ENCODE data around the gene FAM32A. TPM values are rescaled to one million over a fixed set of nuclear protein-coding genes. Genes with fewer than 3 reads are reported as not detected.

Gene FAM32A
- 51.4 TPM for polyA plus RNA-seq (2012; ENCODE audit: low read depth, missing spikeins)

GRCh38 chr19:16185123-16185767, at the start of gene FAM32A:
TSS of gene FAM32A (plus strand) at chr19:16185410. CDS start at chr19:16185443, 33 bp downstream.
- TF ChIP-seq SPI1 (IDR thresholded peaks at IDR 0.05; ENCODE audit: low read depth, low read length) (peak; percentile 70), POLR2AphosphoS5 (IDR thresholded peaks at IDR 0.05; ENCODE audit: low read depth, low read length) (peak; percentile 91), POLR2A (IDR thresholded peaks at IDR 0.05; ENCODE audit: low read depth, low read length) (peak; percentile 89), PAX5 (IDR thresholded peaks at IDR 0.05; ENCODE audit: insufficient read depth, low read length, severe bottlenecking) (no peak), TAF1 (IDR thresholded peaks at IDR 0.05; ENCODE audit: low read depth, low read length) (peak; percentile 89), POU2F2 (IDR thresholded peaks at IDR 0.05; ENCODE audit: low read depth, low read length) (peak; percentile 54; the same call in 1 of the 2 replicates)
- FAIRE-seq, result peak; percentile 98
- peak; percentile 97 for DNase-seq (ENCODE audit: insufficient read length, low spot score)

- no peak for FAIRE-seq
- TF ChIP-seq TAF1 (IDR thresholded peaks at IDR 0.05; ENCODE audit: low read depth, low read length) (no peak), POLR2AphosphoS5 (IDR thresholded peaks at IDR 0.05; ENCODE audit: low read depth, low read length) (peak; percentile 13; the same call in 1 of the 2 replicates), POU2F2 (IDR thresholded peaks at IDR 0.05; ENCODE audit: low read depth, low read length) (no peak), PAX5 (IDR thresholded peaks at IDR 0.05; ENCODE audit: insufficient read depth, low read length, severe bottlenecking) (no peak)
- DNase-seq (ENCODE audit: insufficient read length, low spot score), result no peak
These were observed 49.6 kb upstream of the FAM32A start for GRCh38 chr19:16135430-16136127.

- FAIRE-seq, result no peak
- DNase-seq (ENCODE audit: insufficient read length, low spot score), result no peak
- peak; percentile 51; the same call in 1 of the 2 replicates for TF ChIP-seq POLR2AphosphoS5 (IDR thresholded peaks at IDR 0.05; ENCODE audit: low read depth, low read length)
- TF ChIP-seq POU2F2 (IDR thresholded peaks at IDR 0.05; ENCODE audit: low read depth, low read length), result no peak
- no peak for TF ChIP-seq POLR2A (IDR thresholded peaks at IDR 0.05; ENCODE audit: low read depth, low read length)
- no peak for TF ChIP-seq TAF1 (IDR thresholded peaks at IDR 0.05; ENCODE audit: low read depth, low read length)
These were observed 48.8 kb upstream of the FAM32A start for GRCh38 chr19:16136185-16136999.

- peak; percentile 85 for FAIRE-seq
- TF ChIP-seq POU2F2 (IDR thresholded peaks at IDR 0.05; ENCODE audit: low read depth, low read length), result peak; percentile 38
- TF ChIP-seq PAX5 (IDR thresholded peaks at IDR 0.05; ENCODE audit: insufficient read depth, low read length, severe bottlenecking), result no peak
These were observed 45.5 kb upstream of the FAM32A start for GRCh38 chr19:16139752-16140151.

DNA sequence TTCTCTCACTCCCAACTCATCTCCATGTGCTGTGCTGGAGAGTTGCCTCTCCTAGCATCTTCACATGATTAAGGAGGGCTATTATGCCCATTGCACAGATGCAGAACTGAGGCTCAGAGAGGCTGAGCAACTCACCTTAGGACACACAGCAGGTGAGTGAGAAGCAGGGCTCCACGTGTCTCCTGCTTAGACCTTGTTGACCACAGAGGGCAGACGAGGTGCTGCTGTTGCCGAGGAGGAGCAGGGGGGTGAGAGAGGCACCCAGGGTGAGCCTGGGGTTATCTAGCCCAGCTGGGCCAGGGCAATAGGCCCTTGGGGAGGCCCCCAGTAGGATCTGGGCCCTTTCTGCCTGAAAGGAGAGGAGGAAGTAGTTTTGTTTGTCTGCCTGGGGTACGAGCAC, 44.2 kb upstream of the FAM32A start:
- FAIRE-seq, result peak; percentile 90
- no peak for DNase-seq (ENCODE audit: insufficient read length, low spot score)

More at GRCh38 chr19:16139752-16140151, 45.5 kb upstream of the FAM32A start:
- no peak for DNase-seq (ENCODE audit: insufficient read length, low spot score)

GRCh38 chr19:16142032-16142580, 43.1 kb upstream of the FAM32A start:
- FAIRE-seq, result no peak
- TF ChIP-seq TAF1 (IDR thresholded peaks at IDR 0.05; ENCODE audit: low read depth, low read length) (no peak), SPI1 (IDR thresholded peaks at IDR 0.05; ENCODE audit: low read depth, low read length) (peak; percentile 77)
- no peak for DNase-seq (ENCODE audit: insufficient read length, low spot score)

More for the DNA sequence above, 44.2 kb upstream of the FAM32A start:
- TF ChIP-seq SPI1 (IDR thresholded peaks at IDR 0.05; ENCODE audit: low read depth, low read length) (no peak), PAX5 (IDR thresholded peaks at IDR 0.05; ENCODE audit: insufficient read depth, low read length, severe bottlenecking) (no peak), TAF1 (IDR thresholded peaks at IDR 0.05; ENCODE audit: low read depth, low read length) (no peak), POLR2A (IDR thresholded peaks at IDR 0.05; ENCODE audit: low read depth, low read length) (no peak)

GRCh38 chr19:16143399-16144215, 41.6 kb upstream of the FAM32A start, which contains the start of gene HSH2D:
TSS of gene HSH2D (plus strand) at chr19:16143685. CDS start at chr19:16148751, 5,066 bp downstream.
- DNase-seq (ENCODE audit: insufficient read length, low spot score) (peak; percentile 68), FAIRE-seq (peak; percentile 97)
- TF ChIP-seq POLR2AphosphoS5 (IDR thresholded peaks at IDR 0.05; ENCODE audit: low read depth, low read length) (peak; percentile 85), SPI1 (IDR thresholded peaks at IDR 0.05; ENCODE audit: low read depth, low read length) (peak; percentile 97), POLR2A (IDR thresholded peaks at IDR 0.05; ENCODE audit: low read depth, low read length) (peak; percentile 85), POU2F2 (IDR thresholded peaks at IDR 0.05; ENCODE audit: low read depth, low read length) (no peak), TAF1 (IDR thresholded peaks at IDR 0.05; ENCODE audit: low read depth, low read length) (peak; percentile 83), PAX5 (IDR thresholded peaks at IDR 0.05; ENCODE audit: insufficient read depth, low read length, severe bottlenecking) (no peak)

GRCh38 chr19:16144216-16144581, 41.0 kb upstream of the FAM32A start:
- FAIRE-seq (no peak), DNase-seq (ENCODE audit: insufficient read length, low spot score) (no peak)
- TF ChIP-seq POU2F2 (IDR thresholded peaks at IDR 0.05; ENCODE audit: low read depth, low read length) (no peak), TAF1 (IDR thresholded peaks at IDR 0.05; ENCODE audit: low read depth, low read length) (no peak), SPI1 (IDR thresholded peaks at IDR 0.05; ENCODE audit: low read depth, low read length) (no peak), PAX5 (IDR thresholded peaks at IDR 0.05; ENCODE audit: insufficient read depth, low read length, severe bottlenecking) (no peak)

GRCh38 chr19:16146112-16146511, 39.1 kb upstream of the FAM32A start:
- FAIRE-seq (peak; percentile 9), DNase-seq (ENCODE audit: insufficient read length, low spot score) (no peak)
- no peak for TF ChIP-seq POU2F2 (IDR thresholded peaks at IDR 0.05; ENCODE audit: low read depth, low read length)
- TF ChIP-seq POLR2AphosphoS5 (IDR thresholded peaks at IDR 0.05; ENCODE audit: low read depth, low read length), result no peak
- TF ChIP-seq SPI1 (IDR thresholded peaks at IDR 0.05; ENCODE audit: low read depth, low read length), result no peak
- no peak for TF ChIP-seq POLR2A (IDR thresholded peaks at IDR 0.05; ENCODE audit: low read depth, low read length)
- no peak for TF ChIP-seq PAX5 (IDR thresholded peaks at IDR 0.05; ENCODE audit: insufficient read depth, low read length, severe bottlenecking)
- no peak for TF ChIP-seq TAF1 (IDR thresholded peaks at IDR 0.05; ENCODE audit: low read depth, low read length)
